Muscle layer of duodenum (tissue), 2 donors: ENCODE data around the gene EGFL6.

ENCODE experiments used
- H3K27ac ChIP-seq: one replicate; pipeline ENCODE4 v1.7.0; 2013; ENCODE audit warnings: mild to moderate bottlenecking, low read length
- H3K27me3 ChIP-seq: one replicate; pipeline ENCODE4 v1.7.0; 2013; ENCODE audit warnings: low read depth, mild to moderate bottlenecking, control low read depth, low read length
- H3K36me3 ChIP-seq, 2 donors: one replicate each; pipeline ENCODE4 v1.7.0; 2013; ENCODE audit warnings: low read length in 2 of 2, control low read depth in 1 of 2, mild to moderate bottlenecking in 1 of 2; ENCODE audit not compliant: insufficient read depth in 2 of 2, control insufficient read depth in 1 of 2
- H3K4me1 ChIP-seq, 2 donors: one replicate each; pipeline ENCODE4 v1.7.0; 2013; ENCODE audit warnings: low read length in 2 of 2, mild to moderate bottlenecking in 2 of 2, control low read depth in 1 of 2, moderate library complexity in 1 of 2; ENCODE audit not compliant: insufficient read depth in 2 of 2, control insufficient read depth in 1 of 2
- H3K4me3 ChIP-seq, 2 donors: one replicate each; pipeline ENCODE4 v1.7.0; 2013; ENCODE audit warnings: low read length in 2 of 2, low read depth in 1 of 2, mild to moderate bottlenecking in 1 of 2
- H3K9me3 ChIP-seq, 2 donors: one replicate each; pipeline ENCODE4 v1.7.0; 2013; ENCODE audit warnings: low read length in 2 of 2, control low read depth in 1 of 2, mild to moderate bottlenecking in 1 of 2; ENCODE audit not compliant: control insufficient read depth in 1 of 2
- donor health status: healthy.

Gene EGFL6

DNA sequence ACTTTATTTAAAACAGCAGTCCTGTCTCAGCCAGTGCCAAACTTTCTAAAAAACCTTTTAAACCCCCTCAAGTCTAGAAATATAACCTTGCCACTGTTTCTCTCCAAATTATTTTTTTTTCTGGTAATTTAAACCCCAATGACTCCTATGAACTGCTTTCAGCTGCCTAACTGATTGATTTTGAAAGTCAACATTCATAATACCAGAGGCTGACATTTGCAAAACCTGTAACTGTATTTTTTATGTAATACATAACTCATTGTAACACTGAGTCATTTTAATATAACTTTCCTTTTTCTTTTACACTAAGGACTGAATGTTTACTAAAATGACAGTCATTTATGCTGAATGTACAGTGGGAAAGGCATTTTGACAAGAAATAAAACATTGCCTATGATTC, 19.1 kb upstream of the EGFL6 start:
- peaks cover 0 to 3% of the 10 kb centered on the region in 2 donors for H3K4me1 ChIP-seq
- no peaks in the 10 kb centered on the region for H3K27me3 ChIP-seq
- H3K4me3 ChIP-seq, result no peak overlapping the region
- no peaks in the 10 kb centered on the region for H3K9me3 ChIP-seq
- no peak overlapping the region for H3K27ac ChIP-seq
- H3K36me3 ChIP-seq, result no peaks in the 10 kb centered on the region

DNA sequence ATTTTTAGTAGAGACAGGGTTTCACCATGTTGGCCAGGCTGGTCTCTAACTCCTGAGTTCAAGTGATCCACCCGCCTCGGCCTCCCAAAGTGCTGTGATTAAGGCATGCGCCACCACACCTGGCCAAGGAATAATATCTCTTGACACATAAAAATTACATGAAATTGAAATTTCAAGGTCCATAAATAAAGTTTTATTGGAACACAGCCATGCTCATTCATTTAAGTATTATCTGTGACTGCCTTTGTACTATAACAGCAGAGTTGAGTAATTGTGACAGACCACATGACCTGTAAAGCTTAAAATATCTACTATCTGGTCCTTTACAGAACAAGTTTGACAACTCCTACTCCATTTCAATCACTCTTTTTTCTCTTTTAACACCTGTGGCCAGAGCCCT, 17.8 kb upstream of the EGFL6 start:
- no peak overlapping the region for H3K4me3 ChIP-seq
- no peak overlapping the region for H3K27ac ChIP-seq
- H3K9me3 ChIP-seq, result no peaks in the 10 kb centered on the region
- peaks cover 0 to 3% of the 10 kb centered on the region in 2 donors for H3K4me1 ChIP-seq
- no peaks in the 10 kb centered on the region for H3K36me3 ChIP-seq
- H3K27me3 ChIP-seq, result no peaks in the 10 kb centered on the region

DNA sequence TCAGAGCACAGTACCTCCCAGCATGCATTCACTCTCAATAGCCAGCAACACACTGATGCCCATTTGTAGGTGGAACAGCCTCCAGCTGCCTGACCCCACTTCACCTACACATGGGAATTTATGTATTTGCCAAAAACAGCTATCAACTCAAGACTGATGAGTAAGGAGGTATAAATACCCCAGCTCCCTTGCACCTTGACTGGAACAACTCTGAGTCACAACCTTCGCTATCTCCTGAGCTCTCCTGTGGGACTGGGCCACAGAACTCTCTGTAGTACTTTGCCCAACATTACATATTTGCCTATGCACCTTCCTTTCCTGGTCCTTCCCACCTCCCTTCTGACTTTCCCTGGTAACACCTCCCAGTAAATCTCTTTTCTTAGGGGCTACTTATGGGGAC, 16.5 kb upstream of the EGFL6 start:
- no peaks in the 10 kb centered on the region for H3K36me3 ChIP-seq
- no peaks in the 10 kb centered on the region for H3K27me3 ChIP-seq
- no peak overlapping the region for H3K4me3 ChIP-seq
- no peaks in the 10 kb centered on the region for H3K9me3 ChIP-seq
- peaks cover 0 to 3% of the 10 kb centered on the region in 2 donors for H3K4me1 ChIP-seq
- no peak overlapping the region for H3K27ac ChIP-seq

DNA sequence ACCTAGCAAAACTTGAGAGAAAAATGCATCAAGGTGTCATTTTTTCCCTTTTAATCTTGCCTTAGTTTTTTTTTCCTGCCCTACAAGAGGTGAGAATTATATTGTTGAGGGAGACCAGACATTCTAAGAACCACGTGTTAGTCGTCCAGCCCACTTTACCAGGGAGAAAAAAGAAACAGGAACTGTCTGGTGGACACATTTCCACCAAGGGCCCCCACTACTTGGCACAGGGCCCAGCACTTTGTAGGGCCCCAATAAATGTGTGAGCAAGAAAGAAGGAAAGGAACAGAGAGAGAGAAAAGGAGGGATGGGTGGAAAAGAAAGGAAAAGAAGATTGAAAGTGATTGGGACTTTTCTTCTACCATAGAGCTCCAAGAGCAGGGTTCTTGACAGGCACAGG, 3.9 kb upstream of the EGFL6 start:
- H3K9me3 ChIP-seq, result no peaks in the 10 kb centered on the region
- H3K4me1 ChIP-seq, result peaks cover 0 to 7% of the 10 kb centered on the region in 2 donors
- peaks cover 5% of the 10 kb centered on the region for H3K27me3 ChIP-seq
- H3K4me3 ChIP-seq, result no peak overlapping the region
- no peaks in the 10 kb centered on the region for H3K36me3 ChIP-seq
- no peak overlapping the region for H3K27ac ChIP-seq

DNA sequence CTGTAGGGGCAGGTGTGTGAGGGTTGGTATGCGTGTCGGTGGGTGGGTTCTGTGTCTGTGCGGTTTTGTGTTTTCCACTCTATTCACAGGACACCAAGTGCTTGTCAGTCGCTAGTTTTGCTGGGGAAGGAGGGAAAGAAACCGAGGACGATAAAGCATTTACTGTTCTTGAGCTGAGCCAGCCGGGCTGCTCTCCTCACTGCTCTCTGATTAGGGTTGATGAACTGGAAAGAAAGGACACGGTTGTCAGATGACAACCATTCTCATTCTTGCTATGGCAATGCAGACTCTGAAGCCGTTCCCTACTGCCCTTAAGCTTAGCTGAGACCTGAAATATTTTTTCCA, 832 bp downstream of the EGFL6 start:
- peaks cover 0 to 7% of the 10 kb centered on the region in 2 donors for H3K4me1 ChIP-seq
- no peak overlapping the region for H3K4me3 ChIP-seq
- no peaks in the 10 kb centered on the region for H3K9me3 ChIP-seq
- H3K36me3 ChIP-seq, result no peaks in the 10 kb centered on the region
- H3K27me3 ChIP-seq, result peaks cover 5% of the 10 kb centered on the region
- H3K27ac ChIP-seq, result no peak overlapping the region

DNA sequence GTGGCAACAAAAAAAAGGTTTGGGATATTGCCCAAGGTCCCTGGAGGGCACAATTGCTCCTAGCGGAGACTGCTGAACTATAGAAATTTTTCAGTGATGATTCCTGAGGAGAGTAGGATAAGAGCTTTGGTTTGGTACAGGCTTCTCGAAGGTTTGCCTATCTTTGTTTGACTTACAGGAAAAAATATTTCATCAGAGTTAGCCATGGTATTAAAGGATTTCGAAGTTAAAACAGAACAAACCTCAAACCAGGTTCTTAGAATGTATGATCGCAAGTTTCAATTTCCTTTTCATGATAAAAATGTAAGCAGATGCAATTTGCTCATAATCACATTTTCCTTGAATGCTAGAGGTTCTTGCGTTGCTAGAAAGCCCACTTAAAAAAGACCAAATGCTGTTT, 1.7 kb downstream of the EGFL6 start:
- no peaks in the 10 kb centered on the region for H3K9me3 ChIP-seq
- peaks cover 0 to 7% of the 10 kb centered on the region in 2 donors for H3K4me1 ChIP-seq
- H3K36me3 ChIP-seq, result no peaks in the 10 kb centered on the region
- H3K27ac ChIP-seq, result no peak overlapping the region
- H3K4me3 ChIP-seq, result no peak overlapping the region
- H3K27me3 ChIP-seq, result peaks cover 5% of the 10 kb centered on the region

DNA sequence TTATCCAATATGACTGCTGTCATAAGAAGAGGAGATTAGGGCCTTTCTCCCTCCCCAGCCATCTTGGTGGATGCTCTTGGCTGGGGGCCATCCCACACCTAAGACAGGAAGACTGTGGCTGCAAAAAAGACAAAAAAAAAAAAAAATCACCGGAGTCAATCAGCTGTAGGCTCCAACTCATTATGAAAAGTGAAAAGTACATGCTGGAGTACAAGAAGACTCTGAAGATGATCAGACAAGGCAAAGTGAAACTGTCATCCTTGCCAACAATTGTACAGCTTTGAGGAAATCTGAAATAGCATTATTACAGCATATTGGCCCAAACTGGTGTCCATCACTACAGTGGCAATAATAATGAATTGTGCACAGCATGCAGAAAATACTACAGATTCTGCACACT, 5.2 kb downstream of the EGFL6 start:
- Histone ChIP-seq H3K9me3 (no peaks in the 10 kb centered on the region), H3K27me3 (no peaks in the 10 kb centered on the region), H3K36me3 (no peaks in the 10 kb centered on the region), H3K27ac (no peak overlapping the region), H3K4me3 (no peak overlapping the region), H3K4me1 (peaks cover 0 to 3% of the 10 kb centered on the region in 2 donors)

DNA sequence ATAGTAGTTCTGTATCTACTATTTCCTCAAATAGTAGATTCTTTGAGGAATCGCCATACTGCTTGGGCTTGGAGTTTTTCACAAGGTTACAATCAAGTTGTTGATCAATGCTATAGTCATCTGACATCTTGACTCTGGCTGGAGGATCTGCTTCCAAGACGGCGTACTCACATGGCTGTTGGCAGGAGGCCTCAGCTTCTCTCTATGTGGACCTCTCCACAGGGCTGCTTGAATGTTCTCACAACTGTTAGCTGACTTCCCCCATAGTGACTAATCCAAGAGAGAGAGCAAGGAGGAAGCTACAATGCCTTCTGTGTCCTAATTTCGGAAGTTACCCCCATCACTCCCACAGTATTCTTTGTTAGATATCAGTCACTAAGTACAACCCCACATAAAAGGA, 10.3 kb downstream of the EGFL6 start:
- H3K27me3 ChIP-seq, result no peaks in the 10 kb centered on the region
- H3K27ac ChIP-seq, result no peak overlapping the region
- no peaks in the 10 kb centered on the region for H3K9me3 ChIP-seq

DNA sequence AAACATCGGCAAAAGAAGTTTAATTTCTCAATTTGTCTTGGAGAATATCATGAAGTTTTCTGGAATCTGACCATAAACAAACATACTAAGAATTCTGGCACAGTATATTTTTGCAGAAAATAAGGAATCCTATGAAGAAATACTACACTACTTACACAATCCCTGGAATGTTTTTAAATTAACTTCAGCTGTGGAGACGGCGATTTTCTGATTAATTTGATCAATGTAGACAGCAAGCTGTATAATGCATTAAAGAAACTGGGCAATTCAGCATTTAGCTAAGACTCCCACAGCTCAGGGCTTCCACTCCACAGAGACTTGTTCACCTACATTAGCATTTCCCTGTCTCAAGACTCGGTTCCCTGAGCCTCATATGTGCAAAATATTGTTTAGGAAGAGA, 12.2 kb downstream of the EGFL6 start:
- Histone ChIP-seq H3K27me3 (no peaks in the 10 kb centered on the region), H3K27ac (no peak overlapping the region)

More for the DNA sequence above, 10.3 kb downstream of the EGFL6 start:
- H3K4me1 ChIP-seq, result no peaks in the 10 kb centered on the region
- no peaks in the 10 kb centered on the region for H3K36me3 ChIP-seq
- H3K4me3 ChIP-seq, result no peak overlapping the region

DNA sequence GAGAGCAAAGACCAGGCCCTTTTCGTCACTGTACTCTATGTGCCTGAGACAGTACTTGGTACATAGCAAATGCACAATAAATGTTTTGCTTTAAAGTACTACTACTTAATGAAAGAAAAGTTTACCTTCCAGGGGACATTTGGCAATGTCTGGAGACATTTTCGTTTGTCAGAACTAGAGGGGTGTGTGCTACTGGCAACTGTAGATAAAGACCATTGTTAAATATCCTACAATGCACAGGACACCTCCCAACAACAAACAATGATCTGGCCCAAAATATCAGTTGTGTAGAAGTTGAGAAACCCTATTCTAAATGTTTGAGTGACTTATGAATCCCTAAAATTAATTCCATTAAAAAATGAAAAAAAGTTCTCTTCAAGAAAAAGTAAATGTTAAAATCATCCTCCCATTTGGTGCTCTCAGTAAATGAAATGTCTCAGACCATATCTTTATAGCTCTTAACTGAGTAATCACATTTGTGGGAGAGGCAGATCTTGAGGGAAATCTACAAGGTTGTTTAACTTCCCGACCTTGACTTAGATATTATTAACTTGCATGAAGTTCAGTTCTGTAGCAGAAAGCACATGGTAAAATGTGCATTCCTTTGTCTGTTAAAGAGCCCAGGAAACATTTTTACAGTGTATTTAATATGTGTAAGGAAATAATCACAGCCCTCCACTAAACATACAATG, 18.5 kb downstream of the EGFL6 start:
- H3K27me3 ChIP-seq, result no peaks in the 10 kb centered on the region
- no peaks in the 10 kb centered on the region for H3K36me3 ChIP-seq
- H3K9me3 ChIP-seq, result no peaks in the 10 kb centered on the region
- H3K4me1 ChIP-seq, result no peaks in the 10 kb centered on the region
- H3K27ac ChIP-seq, result no peak overlapping the region
- H3K4me3 ChIP-seq, result no peak overlapping the region

More for the DNA sequence above, 12.2 kb downstream of the EGFL6 start:
- no peaks in the 10 kb centered on the region for H3K4me1 ChIP-seq
- no peak overlapping the region for H3K4me3 ChIP-seq
- H3K36me3 ChIP-seq, result no peaks in the 10 kb centered on the region
- no peaks in the 10 kb centered on the region for H3K9me3 ChIP-seq

DNA sequence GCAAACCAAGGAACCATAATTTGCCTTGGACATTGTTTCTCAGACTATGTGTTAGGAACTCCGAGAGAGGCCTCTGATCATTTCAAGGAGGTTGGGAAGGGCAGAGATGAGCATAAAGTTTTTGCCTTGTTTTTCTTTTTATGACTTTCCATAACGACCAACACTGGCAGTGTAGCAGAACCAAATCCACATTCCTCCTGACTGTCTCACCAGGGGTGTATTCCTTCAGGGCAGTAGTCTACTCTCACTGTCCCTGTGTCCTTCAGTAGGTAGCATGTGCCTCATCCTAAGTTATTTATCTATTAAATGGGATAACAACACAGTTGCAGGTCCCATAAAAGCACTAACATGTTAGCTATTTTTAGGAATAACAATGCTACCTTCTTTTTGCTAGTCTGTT, 20.8 kb downstream of the EGFL6 start:
- Histone ChIP-seq H3K27me3 (no peaks in the 10 kb centered on the region), H3K36me3 (no peaks in the 10 kb centered on the region), H3K4me3 (no peak overlapping the region), H3K9me3 (no peaks in the 10 kb centered on the region), H3K4me1 (no peaks in the 10 kb centered on the region), H3K27ac (no peak overlapping the region)

DNA sequence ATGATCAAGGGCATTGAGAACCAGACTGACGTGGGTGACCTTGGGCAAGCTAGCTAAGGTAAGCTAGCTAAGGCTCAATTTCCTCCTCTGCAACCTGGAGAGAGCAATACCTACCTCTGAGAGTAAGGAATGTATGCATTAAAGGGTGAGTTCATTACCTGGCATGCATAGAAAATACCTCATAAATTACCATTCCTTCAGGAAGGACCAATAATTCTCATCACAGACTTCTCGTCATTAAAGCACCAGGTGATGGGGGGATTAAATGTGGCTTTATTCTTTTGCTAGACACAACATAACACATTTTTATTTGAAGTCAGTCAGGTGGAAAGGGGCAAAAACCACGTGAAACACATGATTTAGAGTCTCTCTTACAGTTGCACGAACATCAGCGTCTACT, 21.5 kb downstream of the EGFL6 start:
- Histone ChIP-seq H3K27me3 (no peaks in the 10 kb centered on the region), H3K27ac (no peak overlapping the region), H3K36me3 (no peaks in the 10 kb centered on the region), H3K4me1 (no peaks in the 10 kb centered on the region), H3K9me3 (no peaks in the 10 kb centered on the region), H3K4me3 (no peak overlapping the region)
